GM12875 (cell line): ENCODE data around the gene MACF1.

ENCODE experiments used
- H3K4me3 ChIP-seq: one replicate; pipeline ENCODE4 v1.5.1; 2011; ENCODE audit warnings: low read depth, low read length, control low read depth
- TF ChIP-seq, protein P1 (sequence below): IDR thresholded peaks from 2 replicates; pipeline ENCODE4 v1.5.1; 2011; ENCODE audit warnings: low read depth, mild to moderate bottlenecking, control low read depth, inconsistent platforms, low read length, moderate library complexity, borderline replicate concordance; ENCODE audit not compliant: insufficient read depth

The MACF1 gene

GRCh38 chr1:39182804-39183203 is 21.7 kb upstream of the MACF1 start:
- H3K4me3 ChIP-seq = no peak overlapping the region
- TF ChIP-seq, protein P1, sequence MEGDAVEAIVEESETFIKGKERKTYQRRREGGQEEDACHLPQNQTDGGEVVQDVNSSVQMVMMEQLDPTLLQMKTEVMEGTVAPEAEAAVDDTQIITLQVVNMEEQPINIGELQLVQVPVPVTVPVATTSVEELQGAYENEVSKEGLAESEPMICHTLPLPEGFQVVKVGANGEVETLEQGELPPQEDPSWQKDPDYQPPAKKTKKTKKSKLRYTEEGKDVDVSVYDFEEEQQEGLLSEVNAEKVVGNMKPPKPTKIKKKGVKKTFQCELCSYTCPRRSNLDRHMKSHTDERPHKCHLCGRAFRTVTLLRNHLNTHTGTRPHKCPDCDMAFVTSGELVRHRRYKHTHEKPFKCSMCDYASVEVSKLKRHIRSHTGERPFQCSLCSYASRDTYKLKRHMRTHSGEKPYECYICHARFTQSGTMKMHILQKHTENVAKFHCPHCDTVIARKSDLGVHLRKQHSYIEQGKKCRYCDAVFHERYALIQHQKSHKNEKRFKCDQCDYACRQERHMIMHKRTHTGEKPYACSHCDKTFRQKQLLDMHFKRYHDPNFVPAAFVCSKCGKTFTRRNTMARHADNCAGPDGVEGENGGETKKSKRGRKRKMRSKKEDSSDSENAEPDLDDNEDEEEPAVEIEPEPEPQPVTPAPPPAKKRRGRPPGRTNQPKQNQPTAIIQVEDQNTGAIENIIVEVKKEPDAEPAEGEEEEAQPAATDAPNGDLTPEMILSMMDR = no peak

GRCh38 chr1:39183503-39184353 is 20.8 kb upstream of the MACF1 start:
- H3K4me3 ChIP-seq = no peak overlapping the region
- TF ChIP-seq, protein P1 = peak; percentile 57

- TF ChIP-seq, protein P1 = no peak
- no peak overlapping the region for H3K4me3 ChIP-seq
Measured at GRCh38 chr1:39184354-39184818, 20.1 kb upstream of the MACF1 start.

DNA sequence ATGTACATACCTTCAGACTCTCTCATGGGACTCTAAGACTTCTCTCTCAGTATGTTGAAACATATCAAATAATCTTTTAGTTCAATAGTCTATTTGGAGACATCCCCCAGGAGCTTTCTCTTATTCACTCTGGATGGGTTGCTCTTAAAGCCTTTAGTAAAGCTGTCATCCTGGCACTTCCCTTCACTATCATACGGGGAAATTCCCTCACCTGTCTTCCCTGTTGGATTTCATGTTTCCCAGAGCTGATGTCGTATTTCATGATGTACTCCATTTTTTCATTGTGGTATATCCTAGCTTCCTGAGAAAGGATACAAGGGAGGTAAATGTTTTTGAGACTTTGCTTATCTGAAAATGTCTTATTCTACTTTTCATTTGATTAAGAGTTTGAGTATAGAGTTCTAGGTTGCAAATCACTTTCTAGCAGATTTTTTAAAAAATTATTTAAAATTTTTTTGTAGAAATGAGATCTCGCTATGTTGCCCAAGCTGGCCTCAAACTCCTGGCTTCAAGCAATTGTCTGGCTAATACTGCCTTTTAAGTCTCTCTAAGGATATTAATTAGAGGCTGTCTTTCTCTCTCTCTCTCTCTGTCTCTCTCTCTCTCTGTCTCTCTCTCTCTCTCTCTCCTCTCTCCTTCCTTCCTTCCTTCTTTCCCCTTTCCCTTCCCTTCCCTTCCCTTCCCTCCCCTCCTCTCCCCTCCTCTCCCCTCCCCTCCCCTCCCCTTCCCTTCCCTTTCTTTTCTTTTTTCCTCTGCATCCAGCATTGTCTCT is 17.0 kb upstream of the MACF1 start:
- TF ChIP-seq, protein P1 = no peak
- no peak overlapping the region for H3K4me3 ChIP-seq

GRCh38 chr1:39189592-39190041 is 14.9 kb upstream of the MACF1 start:
- TF ChIP-seq, protein P1 = no peak
- no peak overlapping the region for H3K4me3 ChIP-seq

- H3K4me3 ChIP-seq = no peak overlapping the region
- TF ChIP-seq, protein P1 = no peak
Measured at GRCh38 chr1:39190096-39190495, 14.4 kb upstream of the MACF1 start.
